ENCODE data around the gene ABCB8.
A peak's percentile ranks its signal among the peaks of the same experiment; 100 is the strongest.

- TF ChIP-seq POLR2A (IDR thresholded peaks at IDR 0.05) (no peak), CTCF (IDR thresholded peaks at IDR 0.05) (peak in 3 of 4 experiments; percentile 55 to 81 (median 55))
These were observed 19.5 kb upstream of the ABCB8 start for GRCh38 chr7:151008511-151009323.
